Measurements from ENCODE around the gene GID4. TPM values are rescaled to one million over a fixed set of nuclear protein-coding genes. Genes with fewer than 3 reads are reported as not detected.

Gene GID4
- total RNA-seq, 1 donor from 2014 or later: 7.7 TPM

DNA sequence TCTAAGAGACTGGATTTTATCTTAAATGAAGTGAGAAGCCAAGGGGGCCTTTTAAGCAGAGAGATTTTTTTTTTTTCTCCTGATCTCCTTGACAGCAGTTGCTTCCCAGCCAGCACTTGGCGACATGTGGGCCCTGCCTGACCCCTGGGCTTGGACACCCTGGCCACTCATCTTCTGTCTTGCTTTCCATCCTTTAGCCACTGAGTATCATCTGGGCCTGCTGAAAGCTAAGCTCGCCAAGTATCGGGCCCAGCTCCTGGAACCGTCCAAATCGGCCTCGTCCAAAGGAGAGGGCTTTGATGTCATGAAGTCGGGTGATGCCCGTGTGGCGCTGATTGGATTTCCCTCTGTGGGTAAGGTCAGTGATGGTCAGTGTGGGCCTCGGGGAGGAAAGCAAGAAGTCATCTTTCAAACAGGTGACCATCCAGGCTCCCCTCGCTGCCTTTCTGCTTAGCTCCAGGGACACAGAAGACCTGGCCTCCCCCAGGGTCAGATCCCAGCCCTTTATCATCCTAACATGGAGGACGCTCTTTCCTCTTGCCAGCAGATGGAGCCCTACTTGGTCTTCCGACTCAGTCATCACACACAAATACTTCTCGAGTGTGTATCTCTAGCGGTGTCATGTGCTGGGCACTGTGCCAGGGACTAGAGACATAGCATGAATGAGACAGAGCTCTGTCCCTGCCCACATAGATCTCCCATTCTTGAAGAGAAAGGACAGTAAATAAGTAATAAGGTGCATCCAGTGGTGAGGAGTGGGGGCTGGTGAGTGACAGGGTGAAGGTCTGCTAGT is 54.6 kb downstream of the GID4 start:
- FAIRE-seq (no peak), DNase-seq (ENCODE audit: low spot score in 2 of 2) (no peak)

DNA sequence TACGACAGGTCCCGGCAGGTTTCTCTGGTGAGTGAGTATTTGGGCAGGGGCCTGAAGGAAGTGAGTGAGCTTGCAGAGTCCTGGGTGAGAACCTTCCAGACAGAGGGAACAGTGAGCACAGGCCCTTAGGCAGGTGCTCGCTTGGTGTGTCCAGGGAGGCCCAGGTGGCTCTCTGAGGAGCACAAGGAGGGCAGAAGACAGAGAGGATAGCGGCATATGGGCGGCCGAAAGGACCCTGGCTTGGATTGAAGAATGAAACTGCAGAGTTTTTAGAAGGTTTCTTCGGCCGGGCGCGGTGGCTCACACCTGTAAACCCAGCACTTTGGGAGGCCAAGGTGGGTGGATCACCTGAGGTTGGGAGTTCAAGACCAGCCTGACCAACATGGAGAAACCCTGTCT is 55.2 kb downstream of the GID4 start:
- DNase-seq (ENCODE audit: low spot score in 2 of 2) (no peak), FAIRE-seq (no peak)

DNA sequence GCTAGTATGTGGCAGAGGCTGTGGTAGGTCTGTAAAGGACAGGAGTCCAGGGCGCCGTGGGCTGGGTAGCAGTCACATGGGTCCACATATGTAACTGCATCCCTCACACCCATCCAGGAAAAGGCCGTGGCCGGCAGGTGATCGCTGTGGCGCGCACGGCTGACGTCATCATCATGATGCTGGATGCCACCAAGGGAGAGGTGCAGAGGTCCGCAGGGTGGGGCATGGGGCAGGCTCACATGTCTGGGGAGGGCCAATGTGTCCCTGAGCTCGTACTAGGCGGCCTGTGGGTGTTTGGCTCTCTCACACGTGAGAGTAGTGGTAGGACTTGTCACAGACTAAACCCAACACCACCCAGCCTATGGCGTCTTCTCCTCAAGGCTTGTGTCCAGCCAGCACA is 60.3 kb downstream of the GID4 start:
- DNase-seq (ENCODE audit: low spot score in 2 of 2) (no peak), FAIRE-seq (no peak)

DNA sequence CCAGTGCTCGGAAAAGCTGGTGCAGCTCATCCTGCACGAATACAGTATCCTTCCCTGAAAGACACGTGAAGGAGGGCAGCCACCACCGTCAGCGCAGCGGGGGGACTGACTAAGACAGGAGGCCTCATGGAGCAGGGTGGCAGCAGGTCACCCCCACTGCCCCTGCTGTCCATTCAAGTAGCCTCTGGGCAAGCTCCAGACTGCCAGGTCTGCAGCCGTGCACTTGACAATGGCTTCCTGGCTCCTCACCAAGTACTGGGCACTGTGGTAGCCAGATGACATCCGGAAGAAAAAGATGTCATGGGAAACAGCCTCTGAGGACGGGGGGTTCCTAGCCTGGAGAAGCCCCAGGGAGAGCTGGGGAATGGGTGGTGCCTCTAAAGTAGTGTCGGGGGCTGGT is 61.4 kb downstream of the GID4 start:
- no peak for DNase-seq (ENCODE audit: low spot score in 2 of 2)
- no peak for FAIRE-seq

- FAIRE-seq (no peak), DNase-seq (ENCODE audit: low spot score in 2 of 2) (no peak)
Measured at GRCh38 chr17:18101828-18102227, 62.6 kb downstream of the GID4 start.

DNA sequence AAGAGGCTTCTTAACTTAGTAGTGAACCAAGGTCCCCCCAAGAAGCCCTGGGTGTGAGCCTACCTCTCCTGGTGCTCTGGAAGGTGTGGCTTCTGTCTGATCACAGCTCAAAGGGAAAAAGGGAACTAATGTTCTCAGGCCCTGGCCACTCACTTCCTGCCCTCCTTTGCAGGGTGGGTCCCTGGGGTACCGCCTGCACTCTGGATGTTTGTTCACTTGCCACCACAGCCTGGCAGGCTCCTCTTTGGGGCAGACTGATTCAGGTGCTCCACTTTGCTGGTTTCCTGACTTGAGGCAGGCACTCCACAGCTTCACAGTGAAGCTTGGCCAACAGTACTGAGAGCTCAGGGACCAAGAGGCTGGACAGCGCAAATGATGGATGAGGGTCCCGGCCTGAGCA is 63.4 kb downstream of the GID4 start:
- FAIRE-seq: no peak
- no peak for DNase-seq (ENCODE audit: low spot score in 2 of 2)

GRCh38 chr17:18105027-18105426 is 65.8 kb downstream of the GID4 start:
- no peak for DNase-seq (ENCODE audit: low spot score in 2 of 2)
- FAIRE-seq: no peak

GRCh38 chr17:18105595-18105994 is 66.4 kb downstream of the GID4 start:
- FAIRE-seq: no peak

DNA sequence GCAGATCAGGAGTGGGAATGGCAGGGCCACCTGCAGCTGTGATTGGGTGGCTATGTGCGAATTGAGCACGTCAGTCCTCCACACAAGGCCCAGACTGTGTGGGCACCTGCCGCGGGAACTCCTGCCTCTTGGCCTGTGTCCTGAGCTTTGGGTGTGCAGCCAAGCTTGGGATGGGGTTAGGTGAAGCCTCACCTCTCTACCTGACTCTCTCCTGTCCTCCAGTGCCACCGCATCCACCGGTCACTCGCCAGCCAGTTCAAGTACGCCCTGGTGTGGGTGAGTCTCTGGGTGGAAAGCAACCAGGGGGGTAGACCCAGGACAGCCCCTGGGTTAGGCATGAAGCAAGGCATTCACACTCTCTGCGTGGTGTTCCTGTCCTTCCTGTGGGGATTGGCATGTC is 67.0 kb downstream of the GID4 start:
- FAIRE-seq (no peak), DNase-seq (ENCODE audit: low spot score in 2 of 2) (no peak)

More at GRCh38 chr17:18105595-18105994, 66.4 kb downstream of the GID4 start:
- DNase-seq (ENCODE audit: low spot score in 2 of 2): no peak

DNA sequence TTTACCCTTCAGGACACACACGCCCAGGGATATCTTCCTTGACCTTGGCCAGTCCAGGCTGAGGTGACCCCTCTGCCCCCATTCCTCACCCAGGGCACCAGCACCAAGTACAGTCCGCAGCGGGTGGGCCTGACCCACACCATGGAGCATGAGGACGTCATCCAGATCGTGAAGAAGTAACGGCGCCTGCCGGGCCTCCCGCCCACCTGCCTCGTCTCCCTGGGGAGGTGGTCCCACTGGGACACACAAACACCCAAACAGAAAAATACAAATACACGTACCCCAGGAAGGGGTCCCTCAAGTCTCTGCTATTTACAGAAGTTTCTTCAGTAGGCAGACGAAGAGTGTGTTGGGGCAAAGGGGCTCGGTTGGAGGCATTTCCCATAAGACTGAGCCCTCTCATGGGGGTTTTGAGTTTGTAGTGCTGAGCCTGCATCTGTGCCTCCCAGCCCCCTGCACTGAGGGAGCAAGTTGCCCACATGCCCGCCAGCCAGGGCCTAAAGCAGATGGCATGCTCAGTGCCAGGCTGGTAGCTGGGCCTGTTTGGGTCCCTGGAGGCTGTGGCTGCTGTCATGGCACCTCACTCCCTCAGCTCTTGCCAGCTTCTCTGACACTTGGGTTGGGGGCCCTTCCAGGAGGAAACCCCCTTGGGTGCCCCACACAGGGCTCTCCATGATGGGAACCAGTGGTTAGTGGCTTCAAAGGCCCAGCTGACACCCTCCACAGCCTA is 68.0 kb downstream of the GID4 start:
- no peak for DNase-seq (ENCODE audit: low spot score in 2 of 2)
- no peak for FAIRE-seq

GRCh38 chr17:18107971-18108370 is 68.8 kb downstream of the GID4 start:
- FAIRE-seq: no peak
- DNase-seq (ENCODE audit: low spot score in 2 of 2): no peak

DNA sequence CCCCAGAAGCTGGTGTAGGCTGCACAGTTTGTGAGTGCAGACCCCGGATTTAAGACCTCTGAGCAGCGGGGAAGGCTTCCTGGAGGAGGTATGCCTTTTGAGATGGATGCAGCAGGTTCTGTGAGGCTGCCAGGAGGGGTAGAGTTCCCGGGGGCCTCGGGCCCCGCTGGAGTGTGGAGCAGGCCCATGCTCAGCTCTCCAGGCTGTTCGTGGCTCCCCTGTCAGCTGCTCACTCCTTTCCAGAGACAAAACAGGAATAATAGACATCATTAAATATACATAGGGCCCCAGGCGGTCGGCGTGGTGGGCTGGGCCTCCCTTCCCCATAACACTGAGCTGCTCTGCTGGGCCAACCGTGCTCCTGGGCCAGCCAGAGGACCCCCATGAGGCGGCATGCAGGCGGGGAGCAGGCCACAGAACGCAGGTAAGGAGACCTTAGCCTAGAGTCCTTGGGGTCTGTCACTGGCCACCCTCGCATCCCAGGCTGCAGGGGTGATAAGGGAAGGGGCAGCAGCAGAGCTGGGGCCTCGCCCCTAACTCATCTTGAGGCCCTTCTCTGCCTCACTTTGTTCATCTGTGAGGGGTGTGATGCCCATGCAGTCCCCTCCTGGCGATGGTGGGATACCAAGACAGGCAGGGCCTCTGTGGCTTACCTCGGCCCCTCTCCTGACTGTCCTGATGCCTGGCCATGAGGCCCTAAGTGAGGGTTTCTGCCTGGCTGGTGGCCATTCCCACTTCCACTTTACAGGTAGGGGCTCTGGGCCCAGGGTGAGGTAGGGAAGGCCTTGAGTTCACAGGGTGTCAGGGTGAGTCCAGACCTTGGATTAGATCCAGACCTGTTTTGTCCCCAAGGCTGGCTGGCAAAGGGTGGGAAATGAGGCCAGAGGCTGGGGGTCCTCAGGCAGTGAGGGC is 69.4 kb downstream of the GID4 start, which contains the start of gene MYO15A:
TSS of gene MYO15A (plus strand) at position 356 of the 912 bp plus-strand sequence. CDS start 10,045 bp downstream, outside the sequence.
- DNase-seq (ENCODE audit: low spot score in 2 of 2): no peak
- FAIRE-seq: no peak

DNA sequence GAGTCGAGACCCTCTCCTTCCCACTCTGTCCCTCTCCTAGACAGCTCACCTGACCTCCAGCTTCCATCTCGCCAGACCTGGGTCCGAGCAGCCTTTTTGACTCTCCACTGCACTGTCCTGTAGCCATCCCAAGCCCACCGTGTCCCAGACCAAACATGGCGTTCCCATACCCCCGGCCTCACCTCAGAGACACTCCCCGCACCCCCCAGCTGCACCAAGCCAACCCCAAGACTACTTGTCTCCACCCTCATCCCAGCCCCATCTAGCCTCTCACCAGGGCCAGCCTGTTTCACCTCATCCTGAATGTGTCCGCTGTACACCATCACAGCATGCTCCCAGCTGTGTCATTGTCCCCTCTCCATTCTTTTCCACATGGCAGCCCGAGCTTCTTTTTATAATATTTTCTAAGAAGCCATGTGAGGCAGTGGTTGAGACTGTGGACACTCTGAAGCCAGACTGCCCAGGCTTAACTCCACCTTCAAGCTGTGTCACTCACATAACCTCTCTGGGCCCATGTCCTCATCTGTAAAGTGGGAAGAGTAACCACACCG is 70.8 kb downstream of the GID4 start:
- no peak for FAIRE-seq
- no peak for DNase-seq (ENCODE audit: low spot score in 2 of 2)

GRCh38 chr17:18110636-18111145 is 71.5 kb downstream of the GID4 start:
- DNase-seq (ENCODE audit: low spot score in 2 of 2) (no peak), FAIRE-seq (no peak)

GRCh38 chr17:18111330-18111971 is 72.2 kb downstream of the GID4 start:
- FAIRE-seq (no peak), DNase-seq (ENCODE audit: low spot score in 2 of 2) (no peak)

GRCh38 chr17:18115517-18115916 is 76.3 kb downstream of the GID4 start:
- FAIRE-seq (no peak), DNase-seq (ENCODE audit: low spot score in 2 of 2) (no peak)

GRCh38 chr17:18116078-18116477 is 76.9 kb downstream of the GID4 start:
- no peak for DNase-seq (ENCODE audit: low spot score in 2 of 2)
- no peak for FAIRE-seq

DNA sequence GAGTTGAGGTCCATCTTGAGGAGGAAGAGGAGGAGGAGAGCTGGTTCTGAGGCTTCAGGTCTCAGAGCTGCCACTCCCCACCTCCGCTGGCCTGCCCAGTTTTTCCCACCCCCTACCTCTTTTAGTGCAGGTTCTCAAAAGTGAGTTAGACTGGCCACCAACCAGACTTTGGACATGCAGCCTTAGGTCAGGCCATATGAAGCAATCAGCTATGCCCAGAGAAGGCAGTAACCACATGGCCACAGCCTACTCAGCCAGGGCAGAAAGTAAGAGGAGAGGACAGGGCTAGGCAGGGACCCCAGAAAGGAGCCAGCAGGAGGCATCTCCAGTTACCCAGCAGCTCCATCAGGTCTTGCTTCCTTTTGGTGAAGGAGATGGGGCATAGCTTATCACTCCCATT is 78.3 kb downstream of the GID4 start:
- FAIRE-seq: no peak
- DNase-seq (ENCODE audit: low spot score in 2 of 2): no peak
